ENCODE results near the gene ADH4.

GRCh38 chr4:99165978-99166377, 21.9 kb upstream of the ADH4 start:
- no peak for TF ChIP-seq CTCF (IDR thresholded peaks at IDR 0.05)
- no peak for TF ChIP-seq PRDM15 (CRISPR knock-in tag; IDR thresholded peaks at IDR 0.05)
- TF ChIP-seq ZNF416 (CRISPR knock-in tag; IDR thresholded peaks at IDR 0.05) = no peak
- no peak for TF ChIP-seq ESRRA (CRISPR knock-in tag; IDR thresholded peaks at IDR 0.05; ENCODE audit: borderline replicate concordance)
- TF ChIP-seq STAT6 (CRISPR knock-in tag; conservative IDR thresholded peaks at IDR 0.05; ENCODE audit: low read depth) = no peak
- TF ChIP-seq ATF3 (CRISPR knock-in tag; conservative IDR thresholded peaks at IDR 0.05) = no peak
